Left hindlimb (tissue), 1 donor: ENCODE data around the gene MAP3K5.
"Not testable (repeated sequence)": the region's sequence is repeated elsewhere in the genome, so short reads cannot be mapped to it uniquely, and the experiment has no call there.

Experiments used
- DNase-seq: peaks from one replicate; pipeline ENCODE4 v3.0.0-alpha.2; 2018

The MAP3K5 gene

GRCh38 chr6:136790411-136791295 lies 1.6 kb downstream of the MAP3K5 start:
- DNase-seq: no peak

- not testable (repeated sequence) for DNase-seq
These were observed 2.8 kb downstream of the MAP3K5 start for GRCh38 chr6:136789440-136789839.

DNA sequence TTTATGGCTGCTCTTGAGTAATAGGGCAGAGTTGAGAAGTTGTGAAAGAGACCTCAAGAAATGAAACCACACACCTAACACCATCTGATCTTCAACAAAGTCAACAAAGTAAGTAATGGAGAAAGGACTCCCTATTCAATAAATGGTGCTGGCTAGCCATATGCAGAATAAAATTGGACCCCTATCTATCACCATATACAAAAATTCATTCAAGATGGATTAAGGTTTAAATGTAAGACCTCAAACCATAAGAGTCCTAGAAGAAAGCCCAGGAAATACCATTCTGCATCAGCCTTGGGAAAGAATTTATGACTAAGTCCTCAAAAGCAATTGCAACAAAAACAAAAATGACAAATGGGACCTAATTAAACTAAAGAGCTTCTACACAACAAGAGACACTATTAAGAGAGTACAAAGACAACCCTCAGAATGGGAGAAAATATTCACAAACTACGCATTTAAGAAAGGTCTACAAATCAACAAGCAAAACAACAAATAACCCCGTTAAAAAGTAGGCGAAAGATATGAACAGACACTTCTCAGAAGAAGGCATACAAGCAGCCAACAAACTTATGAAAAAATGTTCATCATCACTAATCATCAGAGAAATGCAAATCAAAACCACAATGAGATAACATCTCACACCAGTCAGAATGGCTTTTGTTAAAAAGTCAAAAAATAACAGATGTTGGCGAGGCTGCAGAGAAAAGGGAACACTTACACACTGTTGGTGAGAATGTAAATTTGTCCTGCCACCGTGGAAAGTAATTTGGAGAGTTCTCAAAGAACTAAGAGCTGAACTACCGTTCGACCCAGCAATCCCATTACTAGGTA lies 4.0 kb downstream of the MAP3K5 start:
- DNase-seq: no peak

DNA sequence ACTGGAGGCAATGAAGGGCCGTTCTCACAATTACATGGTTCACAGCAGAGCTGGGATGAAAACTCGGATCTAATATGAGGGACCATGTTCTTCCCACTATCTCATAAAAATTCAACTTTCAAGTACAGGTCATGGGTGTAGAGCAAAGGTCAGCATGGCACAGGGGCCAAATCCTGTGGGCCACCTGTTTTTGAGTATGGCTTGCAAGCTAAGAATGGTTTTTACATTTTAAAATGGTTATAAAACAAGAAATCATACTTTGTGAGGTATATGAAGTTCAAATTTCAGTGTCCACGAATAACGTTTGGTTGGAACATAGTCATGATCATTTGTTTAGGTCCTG lies 4.6 kb downstream of the MAP3K5 start:
- no peak for DNase-seq

DNA sequence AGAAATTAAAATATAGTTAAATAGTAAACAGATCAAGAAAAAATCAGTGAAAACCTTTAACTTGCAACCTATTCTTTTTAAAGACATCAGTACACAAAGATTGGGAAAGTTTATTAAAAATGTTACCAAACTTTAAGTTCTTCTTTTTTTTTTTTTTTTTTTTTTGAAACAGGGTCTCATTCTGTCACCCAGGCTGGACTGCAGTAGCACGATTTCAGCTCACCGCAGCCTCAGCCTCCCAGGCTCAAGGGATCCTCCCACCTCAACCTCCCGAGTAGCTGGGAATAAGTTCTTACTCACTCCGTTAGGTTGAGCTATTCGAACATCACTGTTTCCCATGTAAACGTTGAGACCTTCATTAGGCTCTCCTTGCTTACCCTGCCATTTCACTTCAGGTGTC lies 5.6 kb downstream of the MAP3K5 start:
- DNase-seq: no peak

DNA sequence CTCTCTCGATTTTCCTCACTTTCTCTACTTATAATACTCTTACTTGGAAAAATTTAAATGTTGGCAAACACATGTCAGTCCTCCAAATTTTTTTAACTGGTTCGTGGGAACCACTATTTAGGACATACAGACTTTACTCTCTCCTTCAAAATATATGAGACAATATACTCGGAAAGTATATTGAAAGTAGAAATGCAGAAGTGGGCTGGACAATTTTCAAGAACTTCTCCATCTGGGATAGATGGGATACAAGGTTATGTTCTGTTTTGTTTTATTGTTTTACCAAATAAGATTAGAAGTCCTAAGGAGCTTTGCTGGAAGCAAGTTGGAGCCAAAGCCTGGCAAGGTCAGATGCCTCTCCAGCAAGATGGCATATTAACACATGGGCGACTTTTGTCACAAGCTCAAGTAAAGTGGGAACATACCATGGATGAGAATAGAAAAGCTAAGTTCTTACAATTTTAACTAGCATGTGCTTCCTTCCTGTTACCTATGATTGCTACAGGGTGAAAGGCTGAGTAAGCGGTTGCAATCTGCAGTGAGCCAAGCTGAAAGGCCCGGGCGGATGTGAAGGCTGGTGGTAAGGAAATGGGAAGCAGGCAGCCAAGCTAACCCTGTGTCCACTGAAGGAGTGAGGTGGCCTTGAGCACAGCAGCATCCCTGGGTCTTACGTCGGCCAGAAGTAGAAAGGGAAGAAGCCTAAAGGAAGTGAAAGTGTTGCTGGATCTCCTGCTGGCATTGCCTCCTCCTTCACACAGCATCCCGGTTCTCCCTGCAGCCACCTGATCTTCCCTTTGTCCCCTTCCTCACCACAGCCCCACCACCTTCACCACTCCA lies 7.1 kb downstream of the MAP3K5 start:
- DNase-seq: no peak

DNA sequence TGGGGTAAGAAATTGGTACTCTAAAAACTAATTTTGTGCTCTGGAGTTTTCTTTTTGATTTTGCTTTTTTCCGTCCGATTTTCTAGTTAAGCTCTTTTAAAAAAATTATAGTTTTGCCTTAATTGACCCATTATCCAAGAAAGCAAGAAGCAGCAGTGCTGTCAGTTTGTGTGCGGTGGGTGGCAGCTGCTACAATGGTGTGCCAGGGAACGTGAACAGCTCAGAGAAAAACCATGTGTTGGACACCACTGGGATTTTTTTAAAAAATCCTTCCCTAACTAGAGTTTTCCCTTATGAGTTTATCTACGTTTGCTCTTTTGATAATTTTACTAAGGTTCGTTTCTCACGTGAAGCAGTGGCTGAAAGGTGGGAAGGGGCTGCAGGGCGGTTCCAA lies 8.0 kb downstream of the MAP3K5 start:
- DNase-seq: no peak

GRCh38 chr6:136783495-136784270 lies 8.6 kb downstream of the MAP3K5 start:
- no peak for DNase-seq

DNA sequence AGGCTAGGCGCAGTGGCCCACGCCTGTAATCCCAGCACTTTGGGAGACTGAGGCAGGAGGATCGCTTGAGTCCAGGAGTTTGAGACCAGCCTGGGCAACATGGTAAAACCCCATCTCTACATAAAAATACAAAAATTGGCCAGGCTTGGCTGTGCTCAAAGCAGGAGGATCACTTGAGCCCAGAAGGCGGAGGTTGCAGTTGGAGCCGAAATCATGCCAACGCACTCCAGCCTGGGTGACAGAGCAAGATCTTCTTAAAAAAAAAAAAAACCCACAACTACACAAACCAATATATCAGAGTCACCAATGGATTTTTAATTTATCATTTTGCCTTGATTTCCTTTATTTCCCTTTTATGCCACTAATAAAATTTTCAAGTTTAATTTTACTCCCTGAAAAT lies 9.3 kb downstream of the MAP3K5 start:
- DNase-seq: no peak

DNA sequence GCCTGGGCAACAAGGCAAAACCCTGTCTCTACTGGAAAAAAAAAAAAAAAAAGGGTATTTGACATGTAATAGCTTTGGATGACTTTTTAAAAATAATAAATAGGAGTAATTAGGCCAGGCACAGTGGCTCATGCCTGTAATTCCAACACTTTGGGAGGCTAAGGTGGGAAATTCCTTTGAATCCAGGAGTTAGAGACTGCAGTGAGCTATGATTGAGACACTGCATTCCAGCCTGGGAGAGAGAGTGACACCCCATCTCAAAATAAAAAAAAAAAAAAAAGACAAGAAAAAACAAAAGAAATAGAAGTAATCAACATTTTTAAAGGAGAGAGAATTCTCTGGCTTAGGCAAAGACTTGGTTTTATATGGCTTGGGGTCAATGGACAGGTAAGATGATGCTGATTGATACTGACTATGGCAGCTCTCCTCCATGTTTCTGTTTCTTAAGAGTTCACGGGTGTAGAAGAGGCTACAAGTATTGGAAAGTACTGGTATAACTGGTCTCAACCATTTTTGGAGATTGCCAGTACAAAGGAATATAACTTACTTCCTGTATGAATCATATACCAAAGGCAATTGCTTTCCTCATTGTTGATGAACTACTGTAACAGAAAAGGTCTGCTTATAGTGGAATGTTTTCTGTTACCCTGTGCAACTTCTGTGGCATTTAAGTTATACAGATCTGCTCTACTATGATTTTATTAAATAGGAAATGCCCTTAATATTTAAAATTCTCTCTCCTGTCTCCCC lies 10.1 kb downstream of the MAP3K5 start:
- no peak for DNase-seq

- DNase-seq: no peak
These were observed 11.3 kb downstream of the MAP3K5 start for GRCh38 chr6:136780972-136781371.

- DNase-seq: no peak
These were observed 12.6 kb downstream of the MAP3K5 start for GRCh38 chr6:136779682-136780081.

- no peak for DNase-seq
These were observed 14.6 kb downstream of the MAP3K5 start for GRCh38 chr6:136777651-136778050.

DNA sequence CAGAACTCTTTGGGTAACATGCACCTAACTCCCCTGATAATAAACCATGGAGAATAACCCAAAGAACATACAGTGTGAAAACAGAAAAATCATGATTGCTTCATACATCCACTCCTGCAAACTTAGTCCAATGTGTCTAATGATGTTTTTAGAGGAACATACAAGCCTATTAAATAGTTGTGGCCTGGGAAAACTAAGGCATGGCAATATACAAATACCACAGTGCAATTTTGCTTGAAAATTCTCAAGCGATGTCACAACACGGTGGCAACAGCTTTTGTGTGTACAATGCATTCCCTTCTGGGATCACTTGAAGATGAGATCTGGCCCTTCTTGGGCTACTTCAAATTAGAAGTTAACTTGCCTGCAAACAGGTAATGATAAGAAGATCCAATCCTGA lies 16.7 kb downstream of the MAP3K5 start:
- no peak for DNase-seq

DNA sequence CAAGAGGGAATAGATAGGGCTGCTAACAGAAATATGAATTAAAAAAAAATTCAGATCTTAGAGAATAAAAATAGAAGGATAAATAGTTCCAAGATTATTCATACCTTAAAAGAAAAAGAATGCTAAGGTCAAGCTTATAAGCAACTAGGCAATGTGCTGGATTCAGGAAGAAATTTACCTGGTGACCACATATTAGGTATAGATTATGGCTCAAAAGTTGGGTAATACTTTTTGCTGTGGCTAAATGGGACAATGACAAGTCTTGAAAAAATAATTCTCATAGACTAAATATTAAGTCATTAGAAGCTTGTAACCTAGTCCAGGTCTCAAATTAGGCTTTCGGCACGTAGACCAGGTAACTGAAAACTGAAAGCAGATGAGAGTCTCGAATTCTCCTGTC lies 17.2 kb downstream of the MAP3K5 start:
- DNase-seq: no peak

- no peak for DNase-seq
These were observed 17.8 kb downstream of the MAP3K5 start for GRCh38 chr6:136774228-136775041.

DNA sequence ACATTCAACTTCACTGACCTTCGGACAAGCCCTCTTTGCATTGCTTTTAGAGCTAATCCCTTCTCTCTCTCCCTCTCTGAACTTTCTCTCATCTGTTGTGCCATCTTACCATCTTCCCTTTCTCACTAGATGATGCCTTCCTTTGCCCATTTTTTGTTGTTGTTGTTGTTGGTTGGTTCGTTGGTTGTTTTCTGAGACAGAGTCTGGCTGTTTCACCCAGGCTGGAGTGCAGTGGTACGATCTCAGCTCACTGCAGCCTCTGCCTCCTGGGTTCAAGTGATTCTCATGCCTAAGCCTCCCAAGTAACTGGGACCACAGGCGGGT lies 18.8 kb downstream of the MAP3K5 start:
- no peak for DNase-seq

DNA sequence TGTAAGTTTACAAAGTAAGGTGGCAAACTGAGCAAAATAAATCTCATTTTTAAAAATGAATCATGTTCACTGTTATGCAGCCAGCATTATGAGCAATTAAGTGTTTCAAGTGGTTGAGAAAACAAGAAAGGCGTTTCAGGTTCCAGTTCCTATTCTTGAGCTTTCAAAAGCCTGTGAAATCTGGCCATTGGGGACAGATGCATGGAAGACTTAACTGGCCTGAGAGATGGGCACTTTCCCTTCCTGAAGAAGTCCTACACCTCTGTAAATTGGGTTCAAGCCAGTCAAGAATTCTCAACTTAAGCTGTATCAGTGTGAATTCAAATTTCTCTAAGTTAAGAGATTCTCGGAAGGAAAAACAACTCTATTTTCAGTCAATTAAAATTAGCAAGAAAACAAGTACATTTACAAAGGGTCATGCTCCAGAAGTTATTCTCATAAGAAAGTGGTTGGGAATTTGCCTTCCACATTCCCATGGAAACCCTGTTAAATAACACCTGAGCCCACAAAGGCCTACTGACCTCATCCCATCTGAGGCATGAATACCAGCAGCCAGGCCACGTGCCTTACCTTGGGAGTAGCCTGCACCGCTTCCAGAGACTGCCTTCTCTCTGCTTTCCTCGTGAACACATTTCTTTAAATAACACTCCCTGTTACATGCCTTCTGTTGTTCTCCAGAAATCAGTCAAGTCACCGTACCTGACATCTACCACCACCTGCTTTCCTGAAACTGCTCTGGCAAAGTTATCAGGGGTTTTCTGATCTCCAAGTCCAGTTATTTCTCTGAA lies 19.4 kb downstream of the MAP3K5 start:
- DNase-seq: no peak

GRCh38 chr6:136771306-136771705 lies 21.0 kb downstream of the MAP3K5 start:
- DNase-seq: no peak

- no peak for DNase-seq
These were observed 22.5 kb downstream of the MAP3K5 start for GRCh38 chr6:136769759-136770158.
